SJSA1 (cell line): ENCODE data around the gene DHRS12. TPM values are rescaled to one million over a fixed set of nuclear protein-coding genes. Genes with fewer than 3 reads are reported as not detected.
A peak's percentile ranks its signal among the peaks of the same experiment; 100 is the strongest.

Experiments used
- DNase-seq, 2 experiments: peaks; one replicate each; pipeline ENCODE4 v3.0.0-alpha.2; 2015 to 2020; ENCODE audit warnings: low spot score in 2 of 2, low read depth in 1 of 2
- H3K27ac ChIP-seq: fragments of 250-450 bp; sonication (Bioruptor Pico); 2 replicates; pipeline ENCODE4 v1.5.1; 2020; ENCODE audit warnings: mild to moderate bottlenecking, moderate library complexity
- H3K27me3 ChIP-seq: fragments of 250-450 bp; sonication (Bioruptor Pico); replicated peaks from 2 replicates; pipeline ENCODE4 v1.5.1; 2020; ENCODE audit warnings: mild to moderate bottlenecking, moderate library complexity
- H3K36me3 ChIP-seq: fragments of 250-450 bp; sonication (Bioruptor Pico); 2 replicates; pipeline ENCODE4 v1.5.1; 2020; ENCODE audit warnings: mild to moderate bottlenecking
- H3K4me1 ChIP-seq: fragments of 250-450 bp; sonication (Bioruptor Pico); replicated peaks from 2 replicates; pipeline ENCODE4 v1.6.1; 2021; ENCODE audit warnings: mild to moderate bottlenecking
- H3K4me3 ChIP-seq: fragments of 250-450 bp; sonication (Bioruptor Pico); 2 replicates; pipeline ENCODE4 v1.5.1; 2020; ENCODE audit warnings: mild to moderate bottlenecking
- H3K9me3 ChIP-seq: fragments of 250-450 bp; sonication (Bioruptor Pico); replicated peaks from 2 replicates; pipeline ENCODE4 v1.5.1; 2020; ENCODE audit warnings: mild to moderate bottlenecking
- total RNA-seq: library from RNA; depleted of rRNA; stranded (reverse); fragments of >200 nt; shearing (Covaris generic); gene quantifications from 2 replicates; pipeline ENCODE4 v1.2.3, GENCODE V29; 2014

The DHRS12 gene
- total RNA-seq, 1 experiment from 2014 or later, result 5.9 TPM

DNA sequence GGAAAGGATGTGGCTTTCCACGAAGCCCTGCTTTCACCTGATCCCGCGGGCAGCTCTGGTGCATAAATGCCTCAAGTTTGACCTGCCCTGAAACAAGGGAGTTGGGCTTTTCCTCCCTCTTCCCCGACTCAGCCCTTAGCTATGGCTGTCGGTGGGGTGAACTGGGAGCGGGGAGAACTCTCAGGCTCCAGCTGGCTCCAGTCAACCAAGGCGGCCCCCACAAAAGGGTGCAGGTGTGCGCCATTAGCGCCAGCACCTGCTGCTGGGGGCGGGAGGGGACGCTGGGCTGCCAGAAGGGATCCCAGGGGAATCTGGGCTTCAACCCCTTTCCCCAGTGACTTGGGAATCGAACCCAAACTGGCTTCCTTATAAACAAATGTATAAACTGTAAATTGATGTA lies 7.1 kb upstream of the DHRS12 start:
- DNase-seq, result no peak
- Histone ChIP-seq H3K4me1 (peaks cover 9% of the 10 kb centered on the region), H3K27me3 (no peaks in the 10 kb centered on the region), H3K4me3 (no peak overlapping the region), H3K36me3 (no peaks in the 10 kb centered on the region), H3K27ac (no peak overlapping the region), H3K9me3 (no peaks in the 10 kb centered on the region)

DNA sequence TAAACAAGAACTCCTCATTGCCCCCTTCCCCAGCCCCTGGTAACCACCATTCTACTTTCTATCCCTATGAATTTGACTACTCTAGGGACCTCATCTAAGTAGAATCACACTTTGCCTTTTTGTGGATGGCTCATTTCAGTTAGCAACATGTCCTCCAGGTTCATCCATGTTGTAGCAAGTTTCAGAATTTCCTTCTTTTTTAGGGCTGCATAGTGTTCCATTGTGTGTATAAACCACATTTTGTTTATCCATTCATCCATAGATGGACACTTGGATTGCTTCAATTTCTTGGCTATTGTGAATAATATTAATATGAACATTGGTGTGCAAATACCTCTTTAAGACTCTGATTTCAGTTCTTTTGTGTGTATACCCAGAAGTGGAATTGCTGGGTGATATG lies 4.8 kb upstream of the DHRS12 start:
- Histone ChIP-seq H3K9me3 (no peaks in the 10 kb centered on the region), H3K27me3 (no peaks in the 10 kb centered on the region), H3K36me3 (peaks cover 2% of the 10 kb centered on the region), H3K27ac (no peak overlapping the region), H3K4me3 (no peak overlapping the region), H3K4me1 (peaks cover 6% of the 10 kb centered on the region)
- no peak for DNase-seq

DNA sequence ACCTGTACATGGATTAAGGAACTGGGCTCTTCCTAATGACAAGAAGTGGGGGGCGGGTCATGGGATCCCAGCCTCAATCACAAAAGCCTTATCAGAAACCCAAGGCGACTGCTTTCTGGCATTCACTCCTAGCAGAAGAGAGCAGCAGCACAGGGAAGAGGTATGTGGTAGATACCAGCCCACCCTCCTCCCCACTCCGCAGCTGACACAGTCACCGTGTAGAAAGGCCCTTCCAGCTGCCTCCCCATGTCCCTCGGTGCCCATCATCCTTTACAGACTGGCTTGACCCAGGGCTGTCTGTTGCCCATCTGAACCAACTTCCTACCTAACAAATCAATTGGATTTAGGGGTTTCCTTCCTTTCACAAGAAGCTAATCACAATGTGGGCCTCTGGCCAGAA lies 3.1 kb upstream of the DHRS12 start:
- Histone ChIP-seq H3K27ac (no peak overlapping the region), H3K27me3 (no peaks in the 10 kb centered on the region), H3K4me3 (no peak overlapping the region), H3K9me3 (no peaks in the 10 kb centered on the region), H3K4me1 (peaks cover 23% of the 10 kb centered on the region), H3K36me3 (peaks cover 5% of the 10 kb centered on the region)
- no peak for DNase-seq

DNA sequence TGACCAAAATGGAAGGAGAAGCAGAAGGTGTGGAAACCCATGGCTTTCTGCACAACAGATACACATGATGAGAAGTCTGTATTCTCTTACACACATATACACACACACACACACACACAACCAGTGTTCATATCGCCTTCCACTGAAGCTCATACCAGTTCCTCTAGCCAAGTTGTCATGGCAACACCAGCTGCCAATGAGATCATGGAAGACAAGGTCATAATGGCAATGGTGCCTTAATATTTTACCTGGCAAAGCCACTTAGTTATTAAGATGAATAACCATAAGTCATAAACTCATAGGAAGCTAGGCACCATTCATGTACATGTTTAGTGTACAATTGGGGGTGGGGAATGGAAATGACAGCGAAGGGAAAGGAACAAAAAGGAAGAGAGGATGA lies 2.6 kb upstream of the DHRS12 start:
- DNase-seq, result no peak
- no peaks in the 10 kb centered on the region for H3K27me3 ChIP-seq
- no peak overlapping the region for H3K27ac ChIP-seq
- H3K4me1 ChIP-seq, result peaks cover 28% of the 10 kb centered on the region
- no peak overlapping the region for H3K4me3 ChIP-seq
- no peaks in the 10 kb centered on the region for H3K9me3 ChIP-seq
- H3K36me3 ChIP-seq, result peaks cover 5% of the 10 kb centered on the region

DNA sequence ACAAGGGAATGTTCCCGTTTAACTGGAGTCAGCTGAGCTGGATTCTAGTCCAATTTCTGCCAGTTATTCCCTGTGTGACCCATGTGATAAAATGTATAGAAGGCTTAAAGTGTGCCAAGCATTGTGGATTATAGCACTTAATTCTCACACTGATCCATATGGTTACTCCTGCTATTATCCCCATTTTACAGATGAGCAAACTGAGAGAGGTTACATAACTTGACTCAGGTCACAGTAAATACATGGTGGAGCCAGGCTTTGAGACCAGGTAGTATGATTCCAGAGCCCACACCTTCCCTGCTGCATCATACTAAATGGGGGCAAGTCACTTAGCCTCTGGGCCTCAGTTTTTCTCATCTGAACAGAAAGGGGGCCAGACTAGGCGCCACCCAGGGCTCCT lies 2.0 kb upstream of the DHRS12 start:
- H3K27me3 ChIP-seq, result no peaks in the 10 kb centered on the region
- H3K4me1 ChIP-seq, result peaks cover 33% of the 10 kb centered on the region
- H3K36me3 ChIP-seq, result peaks cover 5% of the 10 kb centered on the region
- DNase-seq, result no peak
- no peak overlapping the region for H3K27ac ChIP-seq
- no peaks in the 10 kb centered on the region for H3K9me3 ChIP-seq
- H3K4me3 ChIP-seq, result no peak overlapping the region

DNA sequence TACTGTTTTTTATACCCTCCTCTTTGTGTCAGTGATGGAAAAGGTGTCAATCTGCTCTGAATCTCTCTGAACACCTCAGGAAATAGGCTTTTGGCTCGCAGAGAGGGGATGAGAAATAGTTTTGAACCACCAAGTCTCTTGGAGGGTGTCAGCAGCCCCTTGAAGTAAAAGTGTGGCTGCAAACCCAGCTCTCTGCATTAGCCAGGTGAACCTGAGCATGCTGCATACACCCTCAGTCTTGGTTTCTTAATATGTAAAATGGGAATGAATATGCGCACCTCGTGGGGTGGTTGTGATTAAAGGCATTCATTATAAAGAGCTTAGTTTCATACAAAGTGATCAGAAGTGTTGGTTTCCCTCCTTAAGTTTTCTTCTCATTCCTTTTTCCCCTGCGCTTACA lies 1.4 kb upstream of the DHRS12 start:
- H3K4me1 ChIP-seq, result peaks cover 33% of the 10 kb centered on the region
- H3K27me3 ChIP-seq, result no peaks in the 10 kb centered on the region
- no peak for DNase-seq
- no peaks in the 10 kb centered on the region for H3K9me3 ChIP-seq
- H3K36me3 ChIP-seq, result peaks cover 5% of the 10 kb centered on the region
- no peak overlapping the region for H3K27ac ChIP-seq
- no peak overlapping the region for H3K4me3 ChIP-seq

DNA sequence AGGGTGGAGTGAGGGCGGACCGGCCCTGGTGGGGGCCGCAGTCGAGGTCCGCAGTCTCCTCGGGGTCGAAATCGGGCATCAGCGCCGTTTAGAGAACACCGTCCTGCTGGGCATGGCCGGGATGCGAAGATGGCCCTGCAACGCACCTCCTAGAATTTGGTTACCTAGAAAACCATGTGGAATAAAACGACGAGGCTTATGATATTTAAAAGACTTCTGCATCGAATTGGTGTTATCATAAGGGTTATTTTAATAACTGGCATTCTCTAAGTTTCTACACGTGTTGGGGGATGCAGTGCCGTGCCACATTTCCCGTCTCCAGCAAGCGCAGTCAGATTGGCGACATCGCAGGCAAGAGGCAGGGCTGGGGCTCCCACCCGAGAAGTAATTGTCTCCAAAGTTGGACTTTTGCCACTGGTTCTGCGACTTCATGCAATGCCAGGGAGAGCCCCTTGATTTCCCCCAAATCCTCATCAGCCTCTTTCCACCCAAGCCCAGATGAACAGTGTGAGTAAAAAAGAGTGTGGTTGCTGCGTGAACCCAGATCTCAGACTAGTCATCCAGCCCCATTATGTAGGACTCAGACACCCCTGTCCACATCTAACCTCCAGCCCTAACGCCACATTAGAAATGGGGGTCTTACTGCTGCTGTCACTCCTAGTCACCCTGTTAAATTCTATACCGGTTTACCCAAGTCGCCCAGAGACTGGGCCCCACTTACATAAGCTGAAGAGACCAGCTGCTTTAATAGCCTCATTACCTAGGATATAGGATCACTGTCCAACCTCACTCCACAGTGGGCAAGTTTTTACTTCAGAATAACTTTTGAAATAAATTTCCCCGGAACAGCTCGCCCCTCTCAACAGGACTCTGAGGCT lies 571 bp upstream of the DHRS12 start:
- Histone ChIP-seq H3K27me3 (no peaks in the 10 kb centered on the region), H3K27ac (peak overlapping the region; percentile 99), H3K36me3 (peaks cover 5% of the 10 kb centered on the region), H3K4me3 (peak overlapping the region; percentile 92), H3K4me1 (peaks cover 33% of the 10 kb centered on the region), H3K9me3 (no peaks in the 10 kb centered on the region)
- DNase-seq, result no peak

DNA sequence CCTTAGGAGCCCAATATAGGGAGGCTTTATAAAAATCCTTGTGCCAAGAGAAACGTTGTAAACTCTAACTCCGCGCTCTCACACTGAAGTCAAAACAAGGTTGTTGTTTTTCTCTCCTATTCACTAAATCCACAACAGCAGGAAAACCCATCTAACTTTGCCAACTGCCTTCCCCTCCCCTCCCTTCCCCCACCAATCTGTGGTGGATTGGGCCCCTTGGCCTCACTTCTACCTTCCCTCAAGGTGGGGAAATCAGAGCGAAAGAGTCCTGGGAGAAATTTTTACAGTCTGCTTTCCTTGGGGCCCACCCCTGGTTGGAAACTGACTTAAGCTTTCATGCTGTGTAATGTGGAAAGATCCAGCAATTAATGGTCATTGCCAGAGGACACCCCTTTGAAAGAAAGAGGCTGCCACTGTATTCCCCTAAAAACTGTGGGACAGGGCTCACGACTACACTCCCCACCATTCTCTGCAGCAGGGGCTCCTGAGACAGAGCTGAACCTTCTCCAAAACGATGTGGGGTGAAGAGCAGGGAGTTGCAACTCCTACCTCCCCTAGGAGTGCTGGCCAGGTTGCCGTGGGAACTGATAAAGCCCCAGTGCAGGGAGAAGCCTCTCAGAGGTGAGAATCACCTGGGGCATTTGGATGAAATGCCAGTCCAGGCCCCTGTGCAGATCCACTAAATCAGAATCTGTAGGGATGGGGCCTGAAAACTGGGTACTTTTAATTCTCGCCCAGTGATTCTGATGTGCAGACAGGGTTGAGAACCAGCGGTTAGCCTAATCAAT lies 1.1 kb downstream of the DHRS12 start:
- peak overlapping the region; percentile 92 for H3K4me3 ChIP-seq
- H3K4me1 ChIP-seq, result peaks cover 33% of the 10 kb centered on the region
- H3K27ac ChIP-seq, result peak overlapping the region; percentile 99
- H3K9me3 ChIP-seq, result no peaks in the 10 kb centered on the region
- no peaks in the 10 kb centered on the region for H3K27me3 ChIP-seq
- peaks cover 5% of the 10 kb centered on the region for H3K36me3 ChIP-seq
- DNase-seq, result peak in 1 of 2 experiments; percentile 9

DNA sequence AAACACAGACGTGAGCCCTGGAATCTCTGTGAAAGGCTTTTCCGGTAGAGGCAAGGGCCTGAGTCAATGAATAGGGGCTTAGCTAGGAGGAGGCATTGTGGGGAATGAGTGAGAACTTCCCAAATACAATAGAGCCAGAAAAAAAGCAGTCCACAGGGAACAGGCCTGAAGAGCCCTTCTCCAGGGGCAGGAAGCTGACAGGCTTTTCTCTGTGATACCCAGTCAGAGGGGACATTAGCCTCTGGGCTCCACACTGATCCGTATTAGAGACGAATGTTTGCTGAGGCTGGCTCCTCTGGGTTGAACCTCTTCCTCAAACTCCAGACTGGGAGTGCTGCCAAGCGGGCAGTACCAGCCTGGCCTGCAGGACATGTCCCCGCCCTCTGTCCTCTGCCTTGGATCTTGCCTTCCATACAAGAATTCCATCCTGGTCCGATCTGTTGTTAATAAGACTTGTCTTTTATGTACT lies 2.3 kb downstream of the DHRS12 start:
- Histone ChIP-seq H3K9me3 (no peaks in the 10 kb centered on the region), H3K27me3 (no peaks in the 10 kb centered on the region), H3K4me1 (peaks cover 33% of the 10 kb centered on the region), H3K4me3 (no peak overlapping the region), H3K36me3 (peaks cover 5% of the 10 kb centered on the region), H3K27ac (peak overlapping the region; percentile 51; the same call in 1 of the 2 replicates)
- DNase-seq, result peak; percentile 38 to 49

DNA sequence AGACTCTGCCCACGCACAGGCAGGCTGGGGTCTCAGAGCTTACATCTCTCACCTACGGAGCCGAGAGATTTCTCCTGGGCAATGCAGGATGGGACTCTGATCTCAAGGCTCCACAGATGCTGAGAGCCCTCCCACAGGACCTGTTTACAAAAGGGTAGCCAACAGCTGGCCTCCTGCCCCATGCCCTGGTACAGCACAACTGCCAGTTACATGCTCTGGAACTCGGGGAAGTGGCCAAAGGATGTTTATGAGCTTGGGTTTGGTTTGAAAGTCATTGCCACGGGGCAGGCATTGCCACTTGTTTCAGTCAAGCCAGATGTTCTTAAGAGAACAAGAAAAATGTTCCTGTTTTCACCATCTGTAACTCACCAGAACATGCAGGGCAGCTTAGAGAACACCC lies 3.5 kb downstream of the DHRS12 start:
- H3K9me3 ChIP-seq, result no peaks in the 10 kb centered on the region
- no peak overlapping the region for H3K4me3 ChIP-seq
- DNase-seq, result no peak
- no peak overlapping the region for H3K27ac ChIP-seq
- H3K36me3 ChIP-seq, result peaks cover 5% of the 10 kb centered on the region
- H3K4me1 ChIP-seq, result peaks cover 33% of the 10 kb centered on the region
- no peaks in the 10 kb centered on the region for H3K27me3 ChIP-seq

DNA sequence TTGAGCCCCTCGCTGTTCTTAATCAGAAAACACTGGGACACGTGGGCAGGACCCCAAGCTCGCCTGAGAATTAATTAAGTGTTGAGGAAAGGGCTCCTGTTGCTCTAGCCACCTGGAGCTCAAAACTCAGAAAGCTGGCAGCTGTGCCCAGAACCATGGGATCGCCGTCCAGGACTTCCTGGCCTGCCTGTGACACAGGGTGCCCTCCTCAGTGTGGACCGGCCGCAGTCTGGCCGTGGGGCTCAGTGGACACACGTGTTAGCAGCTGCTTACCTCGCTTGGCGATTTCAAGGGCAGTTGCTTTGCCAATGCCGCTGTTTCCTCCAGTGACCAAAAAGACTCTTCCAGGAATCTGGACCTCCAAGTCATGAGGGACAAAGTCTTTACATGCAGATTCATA lies 4.7 kb downstream of the DHRS12 start:
- DNase-seq, result no peak
- no peak overlapping the region for H3K27ac ChIP-seq
- H3K4me1 ChIP-seq, result peaks cover 27% of the 10 kb centered on the region
- no peak overlapping the region for H3K4me3 ChIP-seq
- no peaks in the 10 kb centered on the region for H3K27me3 ChIP-seq
- no peaks in the 10 kb centered on the region for H3K9me3 ChIP-seq
- peaks cover 5% of the 10 kb centered on the region for H3K36me3 ChIP-seq

DNA sequence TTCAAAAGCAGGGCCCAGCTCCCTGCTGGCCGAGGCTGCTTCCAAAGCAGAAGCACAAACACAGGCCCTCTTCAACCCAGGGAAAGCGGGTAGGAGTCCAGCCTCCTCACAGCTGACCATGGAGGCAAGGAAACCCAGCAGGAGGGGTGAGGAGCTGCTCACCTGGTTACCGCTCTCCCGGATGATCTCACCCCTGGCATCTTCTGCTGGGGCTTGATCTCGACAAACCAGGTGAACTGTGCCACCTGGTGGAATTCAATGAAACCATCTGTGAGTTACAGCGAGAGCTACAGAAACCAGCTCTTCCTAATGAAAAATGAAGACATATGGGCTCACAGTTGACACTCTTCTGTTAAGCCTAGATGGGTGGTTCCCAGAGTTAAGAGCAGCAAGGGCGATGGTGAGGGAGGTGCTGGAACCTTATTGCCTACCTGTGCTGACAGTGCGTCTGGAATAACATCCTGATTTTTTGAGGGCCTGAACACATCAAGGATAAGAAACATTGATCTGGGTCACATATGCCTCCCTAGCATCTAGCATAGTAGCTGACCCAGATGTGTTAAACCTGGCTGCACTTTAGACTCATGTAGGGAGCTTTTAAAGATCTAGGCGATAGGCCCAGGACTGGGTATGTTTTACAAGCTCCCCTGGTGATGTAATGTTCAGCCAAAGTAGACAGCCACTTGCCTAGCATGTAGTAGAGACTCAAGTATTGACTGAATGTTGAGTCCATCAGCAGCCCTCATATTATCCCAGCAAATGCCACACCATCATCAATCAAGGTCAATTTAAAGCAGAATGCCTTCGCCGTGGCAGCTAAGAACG lies 6.1 kb downstream of the DHRS12 start:
- Histone ChIP-seq H3K9me3 (no peaks in the 10 kb centered on the region), H3K27ac (no peak overlapping the region), H3K4me3 (no peak overlapping the region), H3K27me3 (no peaks in the 10 kb centered on the region), H3K4me1 (peaks cover 31% of the 10 kb centered on the region), H3K36me3 (no peaks in the 10 kb centered on the region)
- no peak for DNase-seq

DNA sequence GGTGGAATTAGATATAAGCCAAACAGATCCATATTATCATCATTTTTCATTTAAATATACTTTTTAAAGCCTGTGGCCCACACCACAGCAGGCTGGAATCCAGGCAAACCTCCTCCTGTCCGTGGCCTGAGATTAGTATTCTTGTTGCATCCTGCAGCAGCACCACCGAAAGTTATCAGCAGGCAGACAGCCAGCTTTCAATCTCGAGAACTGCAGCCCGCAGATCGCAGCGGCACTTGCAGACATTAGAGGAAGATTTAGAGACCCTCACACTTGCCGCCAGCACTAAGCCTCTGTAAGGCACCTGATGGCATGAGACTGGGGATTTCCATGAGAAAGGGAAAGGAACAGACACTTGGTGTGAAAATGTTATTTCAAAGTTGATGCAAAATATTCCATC lies 7.4 kb downstream of the DHRS12 start:
- Histone ChIP-seq H3K36me3 (no peaks in the 10 kb centered on the region), H3K27ac (no peak overlapping the region), H3K9me3 (no peaks in the 10 kb centered on the region), H3K27me3 (no peaks in the 10 kb centered on the region), H3K4me3 (no peak overlapping the region), H3K4me1 (peaks cover 19% of the 10 kb centered on the region)
- DNase-seq, result no peak
